Activated naive CD4-positive, alpha-beta T cell treated with anti-CD3 and anti-CD28 coated beads, Interleukin-2, amount 50 U/mL, for 72 hours (primary cell): ENCODE results near the gene UCP2. TPM values are rescaled to one million over a fixed set of nuclear protein-coding genes. Genes with fewer than 3 reads are reported as not detected.
"Not testable (repeated sequence)": the region's sequence is repeated elsewhere in the genome, so short reads cannot be mapped to it uniquely, and the experiment has no call there.

Experiments
- ATAC-seq, 2 donors: fragments of 150-1000 bp; cut with Tn5 transposase; 2 replicates each; pipeline ENCODE4 v1.10.0; 2021; ENCODE audit warnings: mild to moderate bottlenecking in 2 of 2, moderate library complexity in 2 of 2
- DNase-seq, 2 donors: peaks; one replicate each; pipeline ENCODE4 v3.0.0; 2021 to 2022; ENCODE audit warnings: low spot score in 2 of 2
- H3K27ac Mint-ChIP-seq, 2 donors: one replicate each; pipeline ENCODE4 v1.8.0; 2022; ENCODE audit warnings: mild to moderate bottlenecking in 2 of 2, mixed read lengths in 2 of 2
- H3K36me3 Mint-ChIP-seq, 2 donors: one replicate each; pipeline ENCODE4 v1.8.0; 2022; ENCODE audit warnings: mixed read lengths in 2 of 2
- H3K9me3 Mint-ChIP-seq, 2 donors: one replicate each; pipeline ENCODE4 v1.8.0; 2022; ENCODE audit warnings: mixed read lengths in 2 of 2
- total RNA-seq, 2 donors: library from RNA; stranded (reverse); gene quantifications; one replicate each; pipeline ENCODE4 v1.2.3, GENCODE V29; 2022

The UCP2 gene
- total RNA-seq, 2 donors from 2014 or later: 271 to 326 TPM

GRCh38 chr11:73944901-73945300 is 37.7 kb downstream of the UCP2 start:
- DNase-seq: no peak
- ATAC-seq: no peak
- no peak overlapping the region for H3K27ac Mint-ChIP-seq

GRCh38 chr11:73944085-73944484 is 38.6 kb downstream of the UCP2 start:
- H3K9me3 Mint-ChIP-seq: no peaks in the 10 kb centered on the region
- H3K27ac Mint-ChIP-seq: no peak overlapping the region
- no peak for DNase-seq
- no peak for ATAC-seq
- H3K36me3 Mint-ChIP-seq: peaks cover 0 to 10% of the 10 kb centered on the region in 2 donors

More at GRCh38 chr11:73944901-73945300, 37.7 kb downstream of the UCP2 start:
- H3K9me3 Mint-ChIP-seq: no peaks in the 10 kb centered on the region
- H3K36me3 Mint-ChIP-seq: peaks cover 0 to 10% of the 10 kb centered on the region in 2 donors

GRCh38 chr11:73942010-73942409 is 40.6 kb downstream of the UCP2 start:
- ATAC-seq: no peak

GRCh38 chr11:73940801-73941570 is 41.7 kb downstream of the UCP2 start:
- ATAC-seq (no peak), DNase-seq (no peak)
- H3K27ac Mint-ChIP-seq: no peak overlapping the region
- H3K36me3 Mint-ChIP-seq: peaks cover 0 to 10% of the 10 kb centered on the region in 2 donors
- H3K9me3 Mint-ChIP-seq: no peaks in the 10 kb centered on the region

More at GRCh38 chr11:73942010-73942409, 40.6 kb downstream of the UCP2 start:
- no peak for DNase-seq
- peaks cover 0 to 10% of the 10 kb centered on the region in 2 donors for H3K36me3 Mint-ChIP-seq
- no peak overlapping the region for H3K27ac Mint-ChIP-seq
- no peaks in the 10 kb centered on the region for H3K9me3 Mint-ChIP-seq

GRCh38 chr11:73939096-73939495 is 43.5 kb downstream of the UCP2 start:
- Mint-ChIP-seq H3K9me3 (no peaks in the 10 kb centered on the region), H3K36me3 (peaks cover 0 to 10% of the 10 kb centered on the region in 2 donors), H3K27ac (no peak overlapping the region)
- no peak for DNase-seq
- no peak for ATAC-seq

GRCh38 chr11:73936047-73936446 is 46.6 kb downstream of the UCP2 start:
- H3K9me3 Mint-ChIP-seq, DNase-seq, ATAC-seq, H3K27ac Mint-ChIP-seq, H3K36me3 Mint-ChIP-seq: not testable (repeated sequence)

GRCh38 chr11:73932781-73933180 is 49.9 kb downstream of the UCP2 start:
- DNase-seq (no peak), ATAC-seq (no peak)
- Mint-ChIP-seq H3K36me3 (peaks cover 0 to 8% of the 10 kb centered on the region in 2 donors), H3K27ac (no peak overlapping the region), H3K9me3 (no peaks in the 10 kb centered on the region)

- DNase-seq (no peak), ATAC-seq (no peak)
- Mint-ChIP-seq H3K27ac (no peak overlapping the region), H3K9me3 (no peaks in the 10 kb centered on the region), H3K36me3 (peaks cover 7 to 17% of the 10 kb centered on the region in 2 donors)
Measured at GRCh38 chr11:73931951-73932350, 50.7 kb downstream of the UCP2 start.

- peaks cover 8 to 18% of the 10 kb centered on the region in 2 donors for H3K36me3 Mint-ChIP-seq
- H3K27ac Mint-ChIP-seq: no peak overlapping the region
- H3K9me3 Mint-ChIP-seq: no peaks in the 10 kb centered on the region
- no peak for DNase-seq
- peak; percentile 24 to 77 for ATAC-seq
Measured at GRCh38 chr11:73931039-73931645, 51.5 kb downstream of the UCP2 start.

GRCh38 chr11:73929388-73929787 is 53.3 kb downstream of the UCP2 start:
- no peaks in the 10 kb centered on the region for H3K9me3 Mint-ChIP-seq
- ATAC-seq (no peak), DNase-seq (no peak)
- peak overlapping the region in 1 of 2 donors; percentile 38 for H3K27ac Mint-ChIP-seq
- H3K36me3 Mint-ChIP-seq: peaks cover 8 to 18% of the 10 kb centered on the region in 2 donors

Other genes starting within 250 kb of the UCP2 start
- 10 to 100 TPM; 66.3 TPM for gene RAB6A, start 221.8 kb downstream of the UCP2 start, total RNA-seq
- gene MRPL48, start 195.0 kb downstream of the UCP2 start, total RNA-seq: 10 to 100 TPM; 24.0 to 41.9 TPM
- 10 to 100 TPM; 67.9 to 94.6 TPM for gene COA4, start 106.0 kb downstream of the UCP2 start, total RNA-seq
- 10 to 100 TPM; 41.3 to 45.1 TPM for gene PAAF1, start 105.8 kb downstream of the UCP2 start, total RNA-seq
- gene DNAJB13, start 31.8 kb downstream of the UCP2 start, total RNA-seq: under 1 TPM; 0.29 to 0.32 TPM
- gene UCP3, start 26.2 kb upstream of the UCP2 start, total RNA-seq: 1 to 10 TPM; 1.5 to 2.7 TPM
- gene C2CD3, start 188.2 kb upstream of the UCP2 start, total RNA-seq: 10 to 100 TPM; 28.6 to 42.8 TPM
- 10 to 100 TPM; 35.0 to 73.9 TPM for gene PPME1, start 188.4 kb upstream of the UCP2 start, total RNA-seq